Ishikawa (cell line): ENCODE measurements around the gene SKOR1.

ENCODE experiments used
- CEBPB ChIP-seq: IDR thresholded peaks from 2 replicates; pipeline ENCODE4 v1.6.1; 2012
- CREB1 ChIP-seq: IDR thresholded peaks from 2 replicates; pipeline ENCODE4 v1.6.1; 2012; ENCODE audit warnings: low read depth
- EGR1 ChIP-seq: IDR thresholded peaks from 2 replicates; pipeline ENCODE4 v1.6.1; 2012
- EP300 ChIP-seq: IDR thresholded peaks from 2 replicates; pipeline ENCODE4 v1.6.1; 2012; ENCODE audit warnings: borderline replicate concordance
- FOXM1 ChIP-seq: IDR thresholded peaks from 2 replicates; pipeline ENCODE4 v1.6.1; 2012; ENCODE audit warnings: low read depth, borderline replicate concordance
- MAX ChIP-seq: IDR thresholded peaks from 2 replicates; pipeline ENCODE4 v1.6.1; 2012
- NFIC ChIP-seq: IDR thresholded peaks from 2 replicates; pipeline ENCODE4 v1.6.1; 2012
- RAD21 ChIP-seq: IDR thresholded peaks from 2 replicates; pipeline ENCODE4 v1.6.1; 2012; ENCODE audit warnings: low read depth
- REST ChIP-seq: IDR thresholded peaks from 2 replicates; pipeline ENCODE4 v1.6.1; 2012; ENCODE audit warnings: low read depth, mild to moderate bottlenecking
- TAF1 ChIP-seq: IDR thresholded peaks from 2 replicates; pipeline ENCODE4 v1.6.1; 2012; ENCODE audit warnings: low read depth, mild to moderate bottlenecking
- TCF12 ChIP-seq: IDR thresholded peaks from 2 replicates; pipeline ENCODE4 v1.6.1; 2012; ENCODE audit warnings: low read depth
- TEAD4 ChIP-seq: IDR thresholded peaks from 2 replicates; pipeline ENCODE4 v1.6.1; 2012
- USF1 ChIP-seq: IDR thresholded peaks from 2 replicates; pipeline ENCODE4 v1.6.1; 2012
- YY1 ChIP-seq: IDR thresholded peaks from 2 replicates; pipeline ENCODE4 v1.6.1; 2012; ENCODE audit warnings: low read depth
- ZBTB7A ChIP-seq: IDR thresholded peaks from 2 replicates; pipeline ENCODE4 v1.6.1; 2012; ENCODE audit warnings: low read depth

SKOR1 gene

GRCh38 chr15:67825881-67826716 is 790 bp downstream of the SKOR1 start:
- TF ChIP-seq FOXM1 (no peak), RAD21 (no peak), EGR1 (no peak), USF1 (no peak), EP300 (no peak), TEAD4 (no peak), YY1 (no peak), CREB1 (no peak), MAX (no peak), TAF1 (no peak), TCF12 (no peak), NFIC (no peak), REST (no peak), CEBPB (no peak), ZBTB7A (no peak)

- TF ChIP-seq ZBTB7A (no peak), REST (no peak), TAF1 (no peak), YY1 (no peak), CEBPB (no peak), CREB1 (no peak), FOXM1 (no peak), TEAD4 (no peak), TCF12 (no peak), RAD21 (no peak)
Observed at GRCh38 chr15:67826717-67827561, 1.6 kb downstream of the SKOR1 start.

- TF ChIP-seq TAF1 (no peak), CEBPB (no peak)
Observed at GRCh38 chr15:67827562-67828277, 2.4 kb downstream of the SKOR1 start.

GRCh38 chr15:67828278-67828968 is 3.1 kb downstream of the SKOR1 start:
- TF ChIP-seq EGR1, result no peak
- TF ChIP-seq MAX, result no peak
- TF ChIP-seq TAF1, result no peak
- no peak for TF ChIP-seq TEAD4
- TF ChIP-seq REST, result no peak
- TF ChIP-seq CREB1, result no peak
- no peak for TF ChIP-seq YY1
- TF ChIP-seq FOXM1, result no peak
- no peak for TF ChIP-seq TCF12
- TF ChIP-seq EP300, result no peak
- TF ChIP-seq USF1, result no peak
- TF ChIP-seq NFIC, result no peak
- no peak for TF ChIP-seq RAD21
- TF ChIP-seq ZBTB7A, result no peak
